G401 (cell line): ENCODE measurements around the gene C1orf167. TPM values are rescaled to one million over a fixed set of nuclear protein-coding genes. Genes with fewer than 3 reads are reported as not detected.

Source experiments
- DNase-seq: peaks from one replicate; pipeline ENCODE4 v3.0.0-alpha.2; 2015; ENCODE audit warnings: low spot score
- in situ Hi-C: cut with HindIII; loops from 2 replicates; pipeline ENCODE4 v1.10.0; 2016; ENCODE audit warnings: low sequenced_read_pairs, mixed read lengths
- total RNA-seq: library from RNA; depleted of rRNA; stranded (reverse); fragments of >200 nt; shearing (Covaris generic); gene quantifications from 2 replicates; pipeline ENCODE4 v1.2.3, GENCODE V29; 2014

C1orf167 gene
- total RNA-seq, 1 experiment from 2014 or later, result not detected

DNA sequence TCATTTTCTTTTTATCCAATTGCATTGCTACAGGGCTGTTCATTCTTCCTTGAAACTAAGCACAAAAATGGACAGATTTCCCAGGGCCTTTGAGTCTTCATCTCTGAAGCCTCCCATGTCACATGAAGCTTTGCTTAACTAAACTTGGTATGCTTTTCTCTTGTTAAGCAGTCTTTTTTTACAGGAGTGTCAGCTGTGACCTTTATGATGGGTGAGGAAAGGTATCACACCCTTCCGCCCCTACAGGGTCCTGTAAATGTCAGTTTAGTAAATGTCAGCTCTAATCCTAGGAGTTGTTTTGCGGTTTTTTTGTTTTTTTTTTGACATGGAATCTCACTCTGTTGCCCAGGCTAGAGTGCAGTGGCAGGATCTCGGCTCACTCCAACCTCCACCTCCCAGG is 28.7 kb upstream of the C1orf167 start:
- no peak for DNase-seq
- in situ Hi-C loops, result no loop called here

DNA sequence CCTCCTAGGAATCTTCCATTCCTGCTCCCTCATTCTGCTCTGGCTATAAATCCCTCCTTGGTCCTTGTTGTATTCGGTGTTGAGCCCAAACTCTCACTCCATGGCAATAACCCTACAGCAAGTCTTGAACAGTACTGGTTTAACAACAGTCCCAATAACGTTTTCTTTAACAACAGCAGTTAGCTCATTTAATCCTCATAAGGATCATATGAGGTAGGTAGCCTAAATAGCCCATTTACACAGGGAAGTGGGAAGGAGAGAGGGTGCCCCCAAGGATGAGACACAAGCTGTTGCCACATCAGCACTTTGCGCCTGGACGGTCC is 26.5 kb upstream of the C1orf167 start:
- in situ Hi-C loops, result no loop called here
- DNase-seq, result peak; percentile 8

DNA sequence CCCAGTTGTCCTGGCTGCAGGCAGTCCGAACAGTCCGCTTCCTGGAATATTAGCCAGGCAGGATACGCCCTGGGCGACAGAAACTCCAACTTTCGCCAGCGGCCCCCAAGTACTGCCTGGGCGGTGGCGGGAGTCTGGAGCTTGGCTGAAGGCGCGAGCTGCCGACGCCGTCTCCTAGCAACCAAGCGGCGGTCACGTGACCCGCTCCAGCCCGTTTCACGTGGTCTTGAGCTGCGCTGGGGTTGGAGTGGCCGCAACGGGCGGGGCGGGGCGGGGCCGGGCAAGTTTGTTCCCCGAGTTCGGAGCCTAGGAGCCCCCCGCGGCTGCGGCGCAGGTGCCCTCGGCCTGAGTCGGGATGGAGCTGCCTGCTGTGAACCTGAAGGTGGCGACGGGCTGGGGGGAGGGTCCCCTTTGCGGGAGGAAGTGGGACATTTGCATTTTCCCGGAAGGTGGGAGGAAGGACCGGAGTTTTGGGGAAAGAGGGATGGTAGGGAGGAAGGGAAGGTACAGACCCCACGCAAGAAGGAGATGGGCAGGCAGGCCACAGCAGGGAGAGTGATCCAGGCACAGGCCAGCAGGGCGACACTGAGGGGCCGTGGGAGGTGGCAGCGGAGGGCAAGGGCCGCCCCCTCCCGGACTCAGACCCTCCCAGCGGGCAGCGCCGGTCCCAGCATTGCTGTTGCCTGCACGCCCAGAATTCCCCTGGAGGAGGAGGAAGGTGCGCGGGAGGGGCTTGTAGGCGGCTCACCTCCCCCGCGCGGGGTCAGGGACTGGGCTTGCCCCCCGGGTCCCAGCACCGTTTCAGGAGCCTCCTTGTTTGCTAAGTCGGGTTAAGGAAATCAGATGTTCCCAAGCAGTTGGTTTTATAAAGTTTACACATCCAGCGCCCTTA is 25.9 kb upstream of the C1orf167 start, which contains the start of gene AGTRAP:
TSS of gene AGTRAP (plus strand) at position 283 of the 892 bp plus-strand sequence. CDS start at position 356, 73 bp downstream.
- in situ Hi-C loops, result no loop called here
- peak; percentile 90 for DNase-seq

DNA sequence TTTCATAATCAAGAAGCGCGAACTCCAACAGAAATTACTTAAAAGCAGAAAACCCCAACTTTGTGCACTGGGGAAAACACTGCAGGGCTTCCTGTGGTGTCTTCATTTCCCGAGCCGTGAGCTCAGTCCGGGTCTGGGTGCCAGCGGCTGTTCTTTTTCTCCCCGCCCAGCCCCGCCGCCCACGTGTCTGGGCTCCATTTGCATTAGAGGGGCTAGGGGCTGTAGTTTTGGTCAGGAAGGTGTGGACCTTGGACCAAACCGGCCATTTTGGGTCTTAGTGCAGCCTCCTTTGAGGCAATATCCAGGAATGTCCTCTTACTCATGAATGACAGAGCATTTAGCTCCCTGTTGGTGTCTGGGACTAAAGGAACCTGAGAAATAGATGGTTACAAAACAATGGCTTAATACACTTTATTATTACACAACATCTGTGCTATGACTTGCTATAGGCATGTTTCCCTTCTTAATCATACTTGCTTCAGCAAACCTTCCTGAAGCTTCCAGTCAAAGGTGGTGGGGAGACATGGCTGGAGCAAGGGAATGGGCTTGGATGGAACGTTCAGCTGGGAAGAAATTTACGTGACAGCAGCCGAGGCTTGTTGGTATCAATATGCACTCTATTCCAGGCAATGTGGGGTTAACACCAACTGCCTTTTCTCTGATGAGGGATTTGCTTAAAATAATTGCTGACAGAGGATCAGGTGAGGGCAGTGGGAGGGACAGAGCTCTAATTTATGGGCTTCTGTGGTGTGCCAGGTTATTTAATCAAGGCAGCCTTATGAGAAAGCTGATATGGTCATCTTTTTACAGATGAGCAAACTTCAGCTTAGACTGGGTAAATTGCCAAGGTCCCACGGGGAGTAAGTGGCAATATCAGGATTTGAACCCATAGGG is 25.0 kb upstream of the C1orf167 start:
- in situ Hi-C loops, result no loop called here
- peak; percentile 16 for DNase-seq

DNA sequence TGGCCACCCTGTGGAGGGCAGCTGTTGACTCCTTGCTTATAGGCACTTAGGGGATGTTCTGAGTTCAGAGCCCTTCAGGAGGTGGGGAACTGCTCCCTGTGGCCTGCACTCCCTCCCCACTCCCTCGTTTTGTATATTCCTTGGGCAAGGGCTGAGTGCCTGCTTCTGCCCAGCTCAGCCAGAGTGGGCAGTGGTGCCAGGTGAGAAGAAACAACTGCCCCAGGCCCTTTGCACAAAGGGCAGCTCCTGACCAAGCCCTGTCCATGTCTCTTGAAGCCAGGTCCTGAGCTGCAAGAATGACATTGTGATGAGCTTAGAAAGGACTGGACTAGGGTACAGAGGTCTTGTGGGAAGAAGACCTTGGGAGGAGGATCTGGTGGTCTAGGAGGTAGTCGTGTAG is 23.9 kb upstream of the C1orf167 start:
- DNase-seq, result no peak
- in situ Hi-C loops, result no loop called here

DNA sequence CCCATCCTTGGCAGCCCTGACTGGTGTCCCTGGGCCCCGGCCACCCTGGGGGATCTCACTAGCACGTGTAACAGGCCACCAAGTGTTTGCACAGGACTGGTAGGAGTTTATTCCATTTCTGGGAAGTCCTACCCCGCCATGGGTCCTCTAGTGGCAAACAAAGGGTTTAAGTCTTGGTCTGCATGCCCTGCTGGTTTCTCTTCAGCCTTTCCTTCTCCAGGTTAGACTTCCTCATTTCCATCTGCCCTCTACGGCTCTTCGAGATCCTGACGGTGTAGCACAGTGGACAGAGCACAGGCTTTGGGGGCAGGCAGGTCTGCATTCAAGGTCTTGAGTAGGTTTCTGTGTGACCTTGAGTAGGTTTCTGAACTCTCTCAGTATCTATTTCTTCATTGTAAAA is 23.2 kb upstream of the C1orf167 start:
- in situ Hi-C loops, result no loop called here
- DNase-seq, result no peak

DNA sequence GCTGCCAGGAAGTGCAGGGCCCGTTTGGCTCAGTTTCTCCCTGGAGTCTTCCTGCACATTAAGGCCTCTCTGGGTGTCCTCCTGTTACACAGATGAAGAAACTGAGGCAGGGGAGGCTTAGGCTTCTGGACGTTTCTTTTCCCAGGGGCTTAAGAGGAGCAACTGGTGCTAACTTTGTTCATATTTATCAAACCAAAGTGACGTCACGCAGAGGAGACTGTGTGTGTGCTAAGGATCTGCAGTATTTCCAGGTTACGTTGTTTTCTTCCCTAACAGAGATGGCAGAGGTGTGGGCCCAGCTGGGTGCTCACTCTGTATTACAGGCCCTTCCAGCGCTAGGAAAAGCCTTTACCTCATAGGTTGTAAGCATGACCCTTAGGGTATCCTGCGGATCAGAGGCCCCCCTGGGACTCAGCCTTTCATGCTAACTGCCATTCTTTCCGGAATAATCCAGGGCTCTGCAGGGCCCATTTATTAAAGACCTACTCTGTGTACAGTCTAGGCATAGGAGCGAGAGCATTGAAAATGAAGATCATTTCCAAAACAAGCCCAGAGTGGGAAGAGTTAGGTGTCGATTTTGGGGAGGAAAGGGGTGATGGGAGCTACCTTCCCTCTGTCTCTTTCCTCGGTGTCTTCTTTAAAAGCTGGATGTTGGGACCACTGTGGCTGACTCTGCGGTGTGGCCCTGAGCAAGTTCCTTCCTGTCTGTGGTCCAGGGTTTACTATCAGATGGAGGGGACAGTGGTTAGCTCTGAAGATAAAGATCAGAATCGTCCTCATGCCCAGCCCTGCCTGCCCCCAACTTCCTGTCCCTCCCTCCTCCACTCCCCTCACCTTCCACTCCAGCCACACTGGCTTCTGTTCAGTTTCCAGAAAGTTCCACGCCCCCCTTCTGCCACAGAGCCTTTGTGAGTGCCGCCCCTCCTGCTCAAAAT is 21.5 kb upstream of the C1orf167 start:
- in situ Hi-C loops, result no loop called here
- no peak for DNase-seq

DNA sequence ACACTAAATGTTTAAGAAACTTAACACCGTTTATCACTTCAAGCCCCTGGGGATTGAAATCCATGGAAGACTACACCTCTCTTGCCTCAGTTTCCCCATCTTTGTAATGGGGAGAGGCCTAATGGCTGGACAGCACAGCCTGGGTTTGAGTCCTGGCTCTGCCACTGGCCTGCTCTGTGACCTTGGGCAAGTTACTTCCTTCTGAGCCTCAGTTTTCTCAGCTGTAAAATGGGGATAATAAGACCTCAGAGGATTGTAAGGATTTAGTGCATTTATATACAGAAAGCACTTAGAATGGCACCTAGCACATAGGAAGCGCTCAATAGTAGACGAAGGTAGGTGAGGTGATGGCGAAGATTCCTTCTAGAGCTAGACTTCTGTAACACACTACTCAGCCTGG is 20.5 kb upstream of the C1orf167 start:
- DNase-seq, result no peak
- in situ Hi-C loops, result no loop called here

DNA sequence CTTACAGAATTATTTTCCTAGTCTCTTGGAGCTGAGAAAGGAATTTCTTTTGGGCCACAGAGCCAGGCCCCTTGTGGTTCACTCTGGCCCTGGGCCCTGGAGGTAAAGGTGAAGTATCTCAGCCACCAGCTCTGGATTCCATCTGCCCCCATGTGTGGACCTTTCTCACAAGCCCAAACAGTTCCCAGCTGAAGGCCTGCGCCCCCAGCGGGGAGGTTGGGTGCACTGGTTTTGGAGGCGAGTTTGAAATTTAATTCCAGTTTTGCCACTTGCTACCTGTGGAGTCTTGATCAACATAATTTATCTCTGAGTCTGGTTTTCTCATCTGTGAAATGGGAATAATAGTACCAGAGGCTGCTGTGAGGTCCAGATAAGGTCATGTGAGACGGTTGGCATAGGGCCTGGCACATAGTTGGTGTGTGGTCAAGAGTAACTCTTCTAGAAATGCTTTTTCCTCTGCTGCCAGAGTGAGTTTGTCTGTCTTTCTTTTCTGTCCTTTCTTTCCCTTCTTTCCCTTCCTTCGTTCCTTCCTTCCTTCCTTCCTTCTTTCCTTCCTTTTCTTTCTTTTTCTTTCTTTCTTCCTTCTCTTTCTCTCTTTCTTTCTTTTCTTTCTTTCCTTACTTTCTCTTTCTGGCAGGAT is 20.0 kb upstream of the C1orf167 start:
- in situ Hi-C loops, result no loop called here
- no peak for DNase-seq

DNA sequence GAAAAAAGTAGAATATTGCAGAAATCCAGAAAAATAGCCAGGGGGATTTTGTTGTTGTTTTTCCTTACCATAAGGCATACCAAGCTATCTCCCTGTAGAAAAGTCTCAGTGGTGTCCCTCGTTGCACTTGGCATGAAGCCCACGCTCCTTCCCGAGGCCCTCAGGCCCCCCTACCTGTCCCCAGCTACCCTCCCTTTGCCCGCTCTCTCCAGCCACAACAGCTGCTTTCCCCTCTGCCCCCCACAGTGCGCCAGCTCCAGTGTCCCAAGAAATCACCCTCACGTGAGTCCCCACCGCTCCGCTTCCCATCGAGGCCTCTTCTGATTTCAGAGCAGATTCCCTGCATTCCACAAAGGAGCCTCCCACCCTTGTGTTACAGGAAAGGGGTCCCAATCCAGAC is 17.7 kb upstream of the C1orf167 start:
- no peak for DNase-seq
- in situ Hi-C loops, result no loop called here

DNA sequence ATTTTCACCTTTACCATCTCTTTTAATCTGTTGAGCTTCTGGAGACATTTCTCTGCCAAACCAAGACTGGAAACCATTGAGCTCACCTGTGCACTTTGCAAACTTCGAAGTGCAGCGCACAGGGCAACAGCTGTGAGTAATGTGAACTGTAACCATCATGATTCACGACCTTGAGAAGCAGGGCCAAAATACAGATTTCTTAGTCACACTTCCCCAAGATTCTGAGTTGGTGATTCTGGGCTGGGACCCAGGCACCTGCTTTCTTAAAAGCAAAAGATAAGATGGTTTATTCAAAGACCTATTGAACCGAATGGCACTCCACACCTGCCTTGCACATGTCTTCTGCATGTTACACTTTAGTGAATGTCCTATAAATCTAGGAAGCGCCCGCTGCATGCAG is 15.9 kb upstream of the C1orf167 start:
- in situ Hi-C loops, result no loop called here
- no peak for DNase-seq

DNA sequence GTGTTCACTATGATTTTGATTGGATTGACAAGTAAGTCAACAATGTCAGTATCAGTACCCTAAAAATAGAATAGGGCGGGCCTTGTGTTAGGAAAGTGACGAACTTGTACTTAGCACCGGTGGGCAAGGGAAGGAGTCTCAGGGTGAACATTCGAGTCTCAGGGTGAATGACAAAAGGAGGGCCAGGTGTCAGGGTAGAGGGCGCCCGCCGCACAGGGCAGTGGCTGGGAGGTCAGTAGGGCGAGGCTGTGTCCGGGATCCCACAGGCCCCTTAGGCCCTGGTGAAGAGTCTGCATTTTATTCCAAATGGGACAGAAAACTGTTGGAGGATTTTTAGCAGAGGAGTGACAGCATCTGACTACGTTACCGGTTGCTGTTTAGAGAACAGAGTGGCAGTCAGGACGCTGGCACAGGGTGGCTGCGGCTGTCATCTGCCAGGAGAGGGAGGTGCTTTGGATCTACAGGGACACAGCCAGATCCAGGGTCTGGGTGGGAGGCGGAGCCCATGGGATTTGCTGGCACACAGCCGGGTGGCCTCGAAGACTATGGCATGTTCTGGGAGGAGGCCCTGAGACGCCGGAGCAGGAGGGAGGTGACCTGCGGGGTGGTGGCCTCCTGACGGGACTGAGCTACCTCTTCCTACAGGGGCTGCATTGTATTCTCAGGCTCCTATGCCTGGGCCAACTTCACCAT is 15.1 kb upstream of the C1orf167 start:
- in situ Hi-C loops, result no loop called here
- no peak for DNase-seq

DNA sequence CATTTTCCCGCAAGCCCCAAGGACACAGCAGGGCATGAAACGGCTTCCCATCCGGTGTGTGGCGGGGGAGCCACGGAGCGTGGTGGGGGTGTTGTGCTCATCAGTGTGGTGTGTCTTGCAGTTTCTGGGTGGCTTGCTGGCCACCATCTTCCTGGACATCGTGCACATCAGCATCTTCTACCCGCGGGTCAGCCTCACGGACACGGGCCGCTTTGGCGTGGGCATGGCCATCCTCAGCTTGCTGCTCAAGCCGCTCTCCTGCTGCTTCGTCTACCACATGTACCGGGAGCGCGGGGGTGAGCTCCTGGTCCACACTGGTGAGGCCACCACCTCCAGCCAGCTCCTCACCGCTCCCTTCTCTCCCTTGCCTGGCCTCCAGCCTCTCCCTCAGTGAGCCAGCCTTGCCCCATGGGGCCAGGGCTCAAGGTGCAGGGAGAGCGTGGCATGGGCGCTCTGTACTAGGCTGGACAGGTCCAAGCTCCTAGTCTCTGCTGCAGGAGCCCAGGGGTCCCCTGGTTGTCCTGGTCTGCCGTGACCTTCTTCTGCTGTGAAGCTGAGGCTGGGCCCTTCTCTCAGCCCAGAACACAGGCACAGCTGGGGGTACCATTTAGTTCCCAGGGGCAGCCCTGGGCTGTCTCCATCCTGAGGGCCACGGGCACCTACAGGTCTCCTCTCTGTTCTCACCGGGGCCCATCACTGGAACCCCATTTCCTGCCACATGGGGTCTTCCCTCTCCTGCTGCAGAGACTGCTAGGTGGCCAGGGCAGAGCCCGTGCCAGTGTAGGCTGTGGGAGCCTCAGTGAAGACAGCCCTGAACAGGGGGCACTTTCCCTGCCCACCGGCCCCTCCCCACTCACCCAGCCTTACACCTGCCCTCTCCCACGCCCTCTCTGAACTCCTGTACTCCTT is 13.4 kb upstream of the C1orf167 start:
- DNase-seq, result no peak
- in situ Hi-C loops, result no loop called here

DNA sequence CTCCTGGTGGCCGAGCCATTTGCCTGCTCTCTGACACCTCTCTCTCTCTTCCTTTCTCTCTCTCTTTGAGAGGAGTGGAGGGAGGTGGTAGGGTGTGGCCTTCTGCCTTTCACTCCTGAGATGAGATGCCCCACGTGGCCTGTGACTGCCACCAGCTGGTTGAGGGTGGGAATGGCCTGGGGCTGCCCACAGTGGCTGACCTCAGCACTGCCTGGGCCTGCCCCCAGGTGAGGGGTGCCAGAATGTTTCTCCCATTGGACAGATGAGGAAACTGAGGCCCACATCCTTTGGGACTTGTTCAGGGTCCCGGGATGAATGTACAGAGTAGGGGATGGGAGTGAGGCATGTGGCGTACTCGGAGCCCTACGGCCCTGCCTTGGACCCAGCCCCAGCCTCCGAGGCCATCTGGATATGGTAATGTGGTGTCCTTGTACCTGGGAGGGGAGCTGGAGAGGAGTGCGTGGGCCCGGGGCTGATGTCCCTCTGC is 12.7 kb upstream of the C1orf167 start:
- DNase-seq, result peak; percentile 24

DNA sequence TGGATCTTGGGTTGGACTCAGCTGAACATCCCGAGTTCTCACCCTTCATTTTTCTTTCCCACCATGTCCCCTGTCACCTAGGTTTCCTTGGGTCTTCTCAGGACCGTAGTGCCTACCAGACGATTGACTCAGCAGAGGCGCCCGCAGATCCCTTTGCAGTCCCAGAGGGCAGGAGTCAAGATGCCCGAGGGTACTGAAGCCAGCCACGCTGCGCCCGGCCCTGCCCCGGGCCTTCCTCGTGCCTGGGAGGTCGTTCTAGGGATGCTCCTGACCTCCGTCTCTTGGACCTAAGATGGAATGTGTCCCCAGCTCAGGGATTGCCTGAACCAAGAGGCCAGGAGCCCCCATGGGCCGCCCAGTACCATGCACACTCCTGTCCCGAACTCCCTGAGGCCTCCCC is 12.0 kb upstream of the C1orf167 start:
- in situ Hi-C loops, result no loop called here
- no peak for DNase-seq

More for the DNA sequence above, 12.7 kb upstream of the C1orf167 start:
- in situ Hi-C loops, result no loop called here

DNA sequence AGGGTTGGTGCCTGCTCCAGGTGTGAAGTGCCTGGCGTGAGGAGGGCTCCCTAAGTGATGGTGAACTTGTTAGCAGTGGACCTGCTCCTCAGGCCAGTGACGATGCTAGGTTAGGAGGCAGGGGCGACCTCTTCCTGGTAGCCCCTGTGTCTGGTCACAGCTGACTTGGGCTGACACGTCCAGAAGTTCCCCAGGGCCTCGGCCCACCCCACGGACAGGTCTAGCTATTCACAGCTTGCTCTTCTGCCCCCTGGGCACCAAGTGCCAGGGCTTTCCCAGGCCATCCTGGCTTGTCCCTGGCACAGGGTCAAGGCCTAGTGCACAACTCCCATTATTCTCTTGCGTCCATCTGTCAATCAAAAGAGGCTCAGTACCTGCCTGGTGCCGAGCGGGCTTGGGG is 10.9 kb upstream of the C1orf167 start:
- DNase-seq, result no peak
- in situ Hi-C loops, result no loop called here
